Measurements from ENCODE around the gene ADCY9. TPM values are rescaled to one million over a fixed set of nuclear protein-coding genes. Genes with fewer than 3 reads are reported as not detected.
"Not testable (repeated sequence)": the region's sequence is repeated elsewhere in the genome, so short reads cannot be mapped to it uniquely, and the experiment has no call there.

Gene ADCY9
- total and polyA plus RNA-seq, 4 donors, result 7.9 to 40.1 (median 24.7) TPM

DNA sequence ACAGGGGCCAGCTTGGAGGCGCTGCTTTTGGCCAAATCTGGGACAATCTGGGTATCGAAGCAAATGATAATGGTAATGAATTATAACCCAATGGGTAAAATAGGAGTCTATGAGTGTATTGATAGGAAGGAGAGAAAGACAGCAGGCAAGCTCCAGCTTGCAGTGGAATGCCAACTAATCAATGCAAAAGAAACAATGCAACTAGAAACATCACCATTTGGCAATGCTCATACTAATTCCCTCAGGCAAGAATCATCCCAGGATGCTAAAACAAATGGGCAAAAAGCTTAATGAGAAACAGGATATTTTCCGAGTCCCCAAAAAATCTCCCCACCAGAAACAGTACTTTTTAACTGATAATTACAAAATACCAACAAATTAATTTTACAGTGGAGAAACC, 64.7 kb downstream of the ADCY9 start:
- Histone ChIP-seq H3K36me3 (ENCODE audit: control insufficient read depth in 1 of 2, insufficient read depth in 2 of 2, low read length in 1 of 2) (no peaks in the 10 kb centered on the region), H3K4me3 (ENCODE audit: low read length in 2 of 2) (no peak overlapping the region), H3K9me3 (ENCODE audit: control insufficient read depth, low read length) (no peaks in the 10 kb centered on the region), H3K27ac (ENCODE audit: low read depth in 1 of 2, low read length in 2 of 2) (no peak overlapping the region), H3K4me1 (ENCODE audit: control insufficient read depth in 1 of 2, insufficient read depth in 2 of 2, low read length in 2 of 2) (peaks cover 0 to 5% of the 10 kb centered on the region in 2 donors), H3K27me3 (ENCODE audit: control insufficient read depth in 1 of 2, insufficient read depth in 2 of 2, low read length in 1 of 2) (no peaks in the 10 kb centered on the region)
- 92 to 94% methylated on average over 3 of the region's 3 CpGs for WGBS, 2 donors
- intact Hi-C loops (cut with DNase I), result loop anchor here (5.0 to 10.0 kb wide), 3 partner anchors 41 to 61 kb away; no protein-coding TSS in a partner anchor
- DNase-seq, result no peak
- ATAC-seq (ENCODE audit: low FRiP score), result no peak

DNA sequence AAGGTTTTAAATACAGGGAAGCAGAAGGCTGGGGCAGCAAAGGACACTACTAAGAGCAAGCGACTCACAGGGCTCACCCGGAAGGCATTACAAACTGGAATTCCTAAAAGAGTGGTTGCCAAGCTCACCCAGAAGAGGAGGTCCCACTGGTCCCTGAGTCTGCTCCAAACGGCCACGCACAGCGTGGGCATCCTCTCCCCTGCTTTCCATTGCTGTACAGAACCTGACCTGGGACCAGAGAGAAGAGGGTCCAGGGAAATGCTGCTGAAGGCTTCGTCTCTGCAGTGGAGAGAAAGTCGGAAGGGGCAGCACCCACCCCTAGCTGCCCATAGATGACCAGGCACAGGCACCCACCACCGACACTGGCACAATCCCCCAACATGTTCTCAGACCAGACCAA, 67.2 kb downstream of the ADCY9 start:
- intact Hi-C loops (cut with DNase I), result no loop called here
- DNase-seq (no peak), ATAC-seq (ENCODE audit: low FRiP score) (no peak)
- Histone ChIP-seq H3K27ac (ENCODE audit: low read depth in 1 of 2, low read length in 2 of 2) (no peak overlapping the region), H3K27me3 (ENCODE audit: control insufficient read depth in 1 of 2, insufficient read depth in 2 of 2, low read length in 1 of 2) (no peaks in the 10 kb centered on the region), H3K9me3 (ENCODE audit: control insufficient read depth, low read length) (no peaks in the 10 kb centered on the region), H3K4me3 (ENCODE audit: low read length in 2 of 2) (no peak overlapping the region), H3K36me3 (ENCODE audit: control insufficient read depth in 1 of 2, insufficient read depth in 2 of 2, low read length in 1 of 2) (no peaks in the 10 kb centered on the region), H3K4me1 (ENCODE audit: control insufficient read depth in 1 of 2, insufficient read depth in 2 of 2, low read length in 2 of 2) (peaks cover 0 to 5% of the 10 kb centered on the region in 2 donors)
- WGBS, 2 donors, result 58 to 72% methylated on average over 8 of the region's 8 CpGs

DNA sequence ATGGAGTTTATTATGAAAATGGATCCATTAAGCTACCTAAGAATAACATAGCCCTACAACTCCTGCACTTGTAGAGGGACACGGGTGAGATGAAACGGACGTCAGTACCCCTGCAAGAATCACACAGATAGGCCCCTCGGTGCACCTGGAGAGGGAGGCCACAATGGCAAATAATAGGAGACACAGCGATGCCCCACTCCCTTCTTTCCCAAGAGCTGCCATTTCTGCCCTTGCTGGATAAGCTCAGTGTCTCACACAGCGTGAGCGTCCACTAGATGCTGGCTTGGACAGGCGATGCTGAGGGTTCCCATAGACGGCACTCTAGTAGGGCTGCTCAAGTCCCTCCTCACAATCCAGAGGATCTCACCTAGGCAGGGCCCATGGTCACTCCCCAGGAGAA, 67.8 kb downstream of the ADCY9 start:
- ATAC-seq (ENCODE audit: low FRiP score) (no peak), DNase-seq (no peak)
- Histone ChIP-seq H3K27ac (ENCODE audit: low read depth in 1 of 2, low read length in 2 of 2) (no peak overlapping the region), H3K36me3 (ENCODE audit: control insufficient read depth in 1 of 2, insufficient read depth in 2 of 2, low read length in 1 of 2) (no peaks in the 10 kb centered on the region), H3K27me3 (ENCODE audit: control insufficient read depth in 1 of 2, insufficient read depth in 2 of 2, low read length in 1 of 2) (no peaks in the 10 kb centered on the region), H3K9me3 (ENCODE audit: control insufficient read depth, low read length) (no peaks in the 10 kb centered on the region), H3K4me3 (ENCODE audit: low read length in 2 of 2) (no peak overlapping the region), H3K4me1 (ENCODE audit: control insufficient read depth in 1 of 2, insufficient read depth in 2 of 2, low read length in 2 of 2) (peaks cover 0 to 5% of the 10 kb centered on the region in 2 donors)
- intact Hi-C loops (cut with DNase I), result no loop called here
- WGBS, 2 donors, result 96 to 97% methylated on average over 9 of the region's 9 CpGs

DNA sequence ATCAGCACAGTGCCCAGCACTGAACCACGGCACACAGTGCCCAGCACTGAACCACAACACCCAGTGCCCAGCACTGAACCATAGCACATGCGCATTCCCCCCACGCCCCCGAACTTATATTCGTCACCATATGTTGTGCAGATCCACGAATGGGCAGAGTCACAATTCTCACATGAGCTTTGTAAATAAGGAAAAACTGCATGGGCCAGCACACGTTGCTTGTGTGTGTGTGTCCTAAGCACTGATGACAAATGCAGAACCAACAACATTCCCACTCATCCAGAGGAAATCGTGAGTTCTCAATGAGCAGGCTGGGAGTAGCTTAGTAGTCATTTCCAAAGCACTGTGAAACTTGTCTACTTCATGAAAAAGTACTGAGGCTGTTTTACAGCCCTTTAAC, 70.0 kb downstream of the ADCY9 start:
- no peak for DNase-seq
- no peak overlapping the region for H3K27ac ChIP-seq (ENCODE audit: low read depth in 1 of 2, low read length in 2 of 2)
- 83 to 84% methylated on average over 8 of the region's 8 CpGs for WGBS, 2 donors
- no peaks in the 10 kb centered on the region for H3K9me3 ChIP-seq (ENCODE audit: control insufficient read depth, low read length)
- H3K4me1 ChIP-seq (ENCODE audit: control insufficient read depth in 1 of 2, insufficient read depth in 2 of 2, low read length in 2 of 2), result no peaks in the 10 kb centered on the region
- no peak overlapping the region for H3K4me3 ChIP-seq (ENCODE audit: low read length in 2 of 2)
- no peak for ATAC-seq (ENCODE audit: low FRiP score)
- intact Hi-C loops (cut with DNase I), result no loop called here
- no peaks in the 10 kb centered on the region for H3K27me3 ChIP-seq (ENCODE audit: control insufficient read depth in 1 of 2, insufficient read depth in 2 of 2, low read length in 1 of 2)
- H3K36me3 ChIP-seq (ENCODE audit: control insufficient read depth in 1 of 2, insufficient read depth in 2 of 2, low read length in 1 of 2), result no peaks in the 10 kb centered on the region

DNA sequence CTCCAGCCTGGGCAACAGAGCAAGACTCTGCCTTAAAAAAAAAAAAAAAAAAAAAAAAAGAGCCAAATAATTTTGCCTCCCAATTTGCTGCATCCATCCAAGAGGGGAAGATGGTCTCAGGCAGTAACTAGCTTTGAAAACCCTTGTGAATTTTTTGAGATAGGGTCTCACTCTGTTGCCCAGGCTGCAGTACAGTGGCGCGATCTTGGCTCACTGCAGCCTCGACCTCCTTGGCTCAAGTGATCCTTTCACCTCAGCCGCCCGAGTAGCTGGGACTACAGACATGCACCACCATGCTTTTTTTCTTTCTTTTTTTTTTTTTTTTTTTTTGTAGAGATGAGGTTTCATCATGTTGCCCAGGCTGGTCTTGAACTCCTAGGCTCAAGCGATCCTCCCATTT, 70.7 kb downstream of the ADCY9 start:
- H3K4me3 ChIP-seq (ENCODE audit: low read length in 2 of 2); H3K27me3 ChIP-seq (ENCODE audit: control insufficient read depth in 1 of 2, insufficient read depth in 2 of 2, low read length in 1 of 2); intact Hi-C loops (cut with DNase I); H3K9me3 ChIP-seq (ENCODE audit: control insufficient read depth, low read length); DNase-seq; H3K4me1 ChIP-seq (ENCODE audit: control insufficient read depth in 1 of 2, insufficient read depth in 2 of 2, low read length in 2 of 2); H3K36me3 ChIP-seq (ENCODE audit: control insufficient read depth in 1 of 2, insufficient read depth in 2 of 2, low read length in 1 of 2); H3K27ac ChIP-seq (ENCODE audit: low read depth in 1 of 2, low read length in 2 of 2); ATAC-seq (ENCODE audit: low FRiP score): not testable (repeated sequence)
- 80 to 93% methylated on average over 6 of the region's 6 CpGs for WGBS, 2 donors

DNA sequence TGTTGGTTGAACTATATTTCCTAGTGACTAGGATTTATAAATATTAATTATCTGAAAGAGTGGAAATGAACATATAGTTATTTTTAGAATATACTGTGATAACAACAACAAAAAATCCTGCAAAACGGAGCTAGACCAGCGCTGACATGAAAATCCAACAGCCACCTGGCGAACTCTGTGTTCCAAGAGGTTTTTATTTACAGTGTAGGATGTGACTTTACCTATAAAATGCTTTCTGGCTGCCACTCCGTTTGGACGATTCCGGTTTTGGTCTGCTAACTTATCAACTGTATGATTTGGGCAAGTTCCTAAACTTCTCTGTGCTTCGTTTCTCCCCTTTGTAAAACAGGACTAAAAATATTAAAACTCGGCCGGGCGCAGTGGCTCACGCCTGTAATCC, 73.7 kb downstream of the ADCY9 start:
- H3K27ac ChIP-seq (ENCODE audit: low read depth in 1 of 2, low read length in 2 of 2), result no peak overlapping the region
- no peak overlapping the region for H3K4me3 ChIP-seq (ENCODE audit: low read length in 2 of 2)
- DNase-seq (no peak), ATAC-seq (ENCODE audit: low FRiP score) (no peak)
- H3K36me3 ChIP-seq (ENCODE audit: control insufficient read depth in 1 of 2, insufficient read depth in 2 of 2, low read length in 1 of 2), result no peaks in the 10 kb centered on the region
- H3K27me3 ChIP-seq (ENCODE audit: control insufficient read depth in 1 of 2, insufficient read depth in 2 of 2, low read length in 1 of 2), result no peaks in the 10 kb centered on the region
- no peaks in the 10 kb centered on the region for H3K9me3 ChIP-seq (ENCODE audit: control insufficient read depth, low read length)
- 15 to 25% methylated on average over 11 of the region's 11 CpGs for WGBS, 2 donors
- H3K4me1 ChIP-seq (ENCODE audit: control insufficient read depth in 1 of 2, insufficient read depth in 2 of 2, low read length in 2 of 2), result no peaks in the 10 kb centered on the region
- intact Hi-C loops (cut with DNase I), result no loop called here

DNA sequence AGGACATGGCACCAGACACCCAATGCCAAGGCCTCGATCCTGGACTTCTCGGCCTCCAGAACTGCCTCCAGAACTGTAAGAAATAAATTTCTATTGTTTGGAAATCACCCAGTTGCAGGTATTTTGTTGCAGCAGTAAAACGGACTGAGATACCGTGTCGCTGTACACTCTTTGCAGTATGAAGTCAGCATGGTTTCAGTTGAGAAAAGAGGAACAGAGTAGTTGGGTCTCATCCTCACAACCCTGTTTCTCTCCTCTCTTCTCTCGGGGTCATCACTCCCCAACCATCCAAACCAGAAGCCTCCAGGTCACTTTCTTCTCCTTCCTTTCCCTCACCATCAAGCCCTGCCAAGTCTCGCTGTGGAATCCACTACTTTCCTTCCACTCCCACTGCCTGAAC, 77.8 kb downstream of the ADCY9 start:
- H3K9me3 ChIP-seq (ENCODE audit: control insufficient read depth, low read length), result no peaks in the 10 kb centered on the region
- H3K4me1 ChIP-seq (ENCODE audit: control insufficient read depth in 1 of 2, insufficient read depth in 2 of 2, low read length in 2 of 2), result no peaks in the 10 kb centered on the region
- no peak overlapping the region for H3K27ac ChIP-seq (ENCODE audit: low read depth in 1 of 2, low read length in 2 of 2)
- 92% methylated on average over 7 of the region's 7 CpGs for whole genome bisulfite sequencing, 2 donors
- no peaks in the 10 kb centered on the region for H3K27me3 ChIP-seq (ENCODE audit: control insufficient read depth in 1 of 2, insufficient read depth in 2 of 2, low read length in 1 of 2)
- ATAC-seq (ENCODE audit: low FRiP score), result no peak
- no peak for DNase-seq
- H3K36me3 ChIP-seq (ENCODE audit: control insufficient read depth in 1 of 2, insufficient read depth in 2 of 2, low read length in 1 of 2), result no peaks in the 10 kb centered on the region
- H3K4me3 ChIP-seq (ENCODE audit: low read length in 2 of 2), result no peak overlapping the region
- intact Hi-C loops (cut with DNase I), result no loop called here

DNA sequence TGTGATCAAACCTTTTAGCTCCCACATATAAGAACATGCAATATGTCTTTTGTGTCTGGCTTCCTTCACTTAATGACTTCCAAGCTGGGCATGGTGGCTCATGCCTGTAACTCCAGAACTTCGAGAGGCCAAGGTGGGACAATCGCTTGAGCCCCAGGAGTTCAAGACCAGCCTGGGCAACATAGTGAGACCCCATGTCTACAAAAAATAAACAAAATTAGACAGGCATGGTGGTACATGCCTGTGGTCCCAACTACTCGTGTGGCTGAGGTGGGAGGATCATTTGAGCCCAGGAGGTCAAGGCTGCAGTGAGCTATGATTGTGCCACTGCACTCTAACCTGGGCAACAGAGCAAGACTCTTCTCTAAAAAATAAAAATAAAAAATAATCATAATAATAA, 79.3 kb downstream of the ADCY9 start:
- H3K36me3 ChIP-seq (ENCODE audit: control insufficient read depth in 1 of 2, insufficient read depth in 2 of 2, low read length in 1 of 2); intact Hi-C loops (cut with DNase I); H3K27ac ChIP-seq (ENCODE audit: low read depth in 1 of 2, low read length in 2 of 2); H3K4me1 ChIP-seq (ENCODE audit: control insufficient read depth in 1 of 2, insufficient read depth in 2 of 2, low read length in 2 of 2); H3K27me3 ChIP-seq (ENCODE audit: control insufficient read depth in 1 of 2, insufficient read depth in 2 of 2, low read length in 1 of 2); H3K9me3 ChIP-seq (ENCODE audit: control insufficient read depth, low read length); ATAC-seq (ENCODE audit: low FRiP score); H3K4me3 ChIP-seq (ENCODE audit: low read length in 2 of 2); DNase-seq: not testable (repeated sequence)
- WGBS, 2 donors, result 93 to 96% methylated on average over 3 of the region's 3 CpGs

DNA sequence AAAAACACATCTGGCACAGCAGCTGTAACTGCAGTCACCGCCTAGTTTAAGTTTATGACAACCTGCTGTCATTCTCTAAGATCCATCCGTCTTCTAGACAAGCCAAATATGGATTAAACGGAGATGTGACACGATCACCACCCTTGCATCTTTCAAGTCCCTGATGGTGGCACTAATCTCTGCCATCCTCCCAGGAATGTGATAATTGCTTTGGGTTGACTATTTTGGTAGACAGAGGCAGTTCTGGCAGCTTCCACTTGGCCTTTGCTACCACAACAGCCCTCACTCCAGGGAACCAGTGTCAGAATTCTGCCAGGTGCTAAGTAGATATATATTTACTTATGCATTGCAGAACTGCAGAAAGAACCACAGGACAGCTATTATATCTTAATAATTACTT, 81.3 kb downstream of the ADCY9 start:
- Histone ChIP-seq H3K9me3 (ENCODE audit: control insufficient read depth, low read length) (no peaks in the 10 kb centered on the region), H3K4me3 (ENCODE audit: low read length in 2 of 2) (no peak overlapping the region), H3K27ac (ENCODE audit: low read depth in 1 of 2, low read length in 2 of 2) (no peak overlapping the region), H3K36me3 (ENCODE audit: control insufficient read depth in 1 of 2, insufficient read depth in 2 of 2, low read length in 1 of 2) (no peaks in the 10 kb centered on the region), H3K27me3 (ENCODE audit: control insufficient read depth in 1 of 2, insufficient read depth in 2 of 2, low read length in 1 of 2) (no peaks in the 10 kb centered on the region), H3K4me1 (ENCODE audit: control insufficient read depth in 1 of 2, insufficient read depth in 2 of 2, low read length in 2 of 2) (no peaks in the 10 kb centered on the region)
- intact Hi-C loops (cut with DNase I), result no loop called here
- WGBS, 2 donors, result 76 to 78% methylated on average over 4 of the region's 4 CpGs
- ATAC-seq (ENCODE audit: low FRiP score), result no peak
- no peak for DNase-seq
